Measurements from ENCODE around the gene TTLL11. TPM values are rescaled to one million over a fixed set of nuclear protein-coding genes. Genes with fewer than 3 reads are reported as not detected.

The TTLL11 gene
- total and polyA plus RNA-seq, 5 donors from 2014 or later, result 2.0 to 6.1 (median 3.5) TPM

DNA sequence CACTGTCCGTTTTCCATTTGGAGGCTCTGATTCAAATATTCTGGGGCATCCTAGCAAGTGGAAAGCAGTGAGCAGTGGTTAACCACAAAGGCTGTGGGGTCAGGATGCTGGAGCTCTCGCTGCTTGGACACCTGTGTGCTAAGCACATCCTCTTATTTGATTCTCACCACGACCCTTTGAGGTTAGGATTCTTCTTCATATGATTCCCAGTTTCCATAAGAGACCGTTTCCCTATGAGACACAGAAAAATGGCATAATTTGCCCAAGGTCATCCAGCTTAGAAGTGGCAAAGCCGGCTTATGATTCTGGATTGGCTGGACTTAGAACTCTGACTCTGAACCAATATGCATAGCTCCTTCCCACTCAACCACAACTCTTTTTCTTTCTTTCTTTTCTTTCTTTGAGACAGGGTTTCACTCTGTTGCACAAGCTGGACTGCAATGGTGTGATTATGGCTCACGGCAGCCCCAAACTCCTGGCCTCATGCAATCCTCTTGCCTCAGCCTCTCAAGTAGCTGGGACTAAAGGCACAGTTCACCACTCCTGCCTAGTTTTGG lies 207.7 kb downstream of the TTLL11 start:
- H3K36me3 ChIP-seq (ENCODE audit: control insufficient read depth, insufficient read depth, low read length), result no peaks in the 10 kb centered on the region
- Mint-ChIP-seq H3K27ac (no peak overlapping the region), H3K27me3 (no peaks in the 10 kb centered on the region), H3K4me3 (no peak overlapping the region), H3K36me3 (no peaks in the 10 kb centered on the region), H3K4me1 (peaks cover 0 to 4% (median 0%) of the 10 kb centered on the region in 4 donors), H3K9me3 (no peaks in the 10 kb centered on the region)
- no peaks in the 10 kb centered on the region for H3K27me3 ChIP-seq (ENCODE audit: control insufficient read depth, insufficient read depth, low read length)
- no peaks in the 10 kb centered on the region for H3K4me1 ChIP-seq (ENCODE audit: control insufficient read depth, insufficient read depth, low read length, poor library complexity, severe bottlenecking)
- ATAC-seq (ENCODE audit: low read depth in 2 of 2), result no peak
- no peak overlapping the region for H3K27ac ChIP-seq (ENCODE audit: insufficient read depth, low read length, poor library complexity, severe bottlenecking)
- no peaks in the 10 kb centered on the region for H3K9me3 ChIP-seq (ENCODE audit: control insufficient read depth in 2 of 2, low read length in 2 of 2)
- H3K4me3 ChIP-seq (ENCODE audit: low read depth, low read length), result no peak overlapping the region
- no peak for DNase-seq

DNA sequence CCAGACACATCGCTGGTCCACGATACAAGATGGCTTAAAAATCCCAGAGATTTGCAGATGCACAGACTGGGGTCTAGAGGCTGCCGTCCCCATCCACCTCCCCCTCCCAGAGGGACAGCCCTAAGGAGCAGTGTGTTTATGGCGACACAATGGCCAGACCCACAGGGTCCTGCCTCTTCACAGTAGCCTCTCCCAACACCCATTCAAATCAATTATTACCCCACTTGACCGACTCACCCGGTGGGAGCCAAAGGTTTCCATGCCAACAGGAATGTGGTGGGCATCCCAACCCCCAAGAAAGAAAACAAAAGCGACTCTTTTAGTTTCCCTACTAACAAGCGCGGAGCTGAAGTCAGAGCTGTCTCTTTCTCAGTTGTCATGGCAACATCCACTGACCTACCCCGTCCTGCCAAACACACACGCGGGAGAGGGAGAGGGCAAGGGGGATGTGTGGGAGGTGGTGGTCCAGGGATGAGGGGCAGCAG lies 209.0 kb downstream of the TTLL11 start:
- H3K9me3 ChIP-seq (ENCODE audit: control insufficient read depth in 2 of 2, low read length in 2 of 2), result no peaks in the 10 kb centered on the region
- H3K27ac Mint-ChIP-seq, result no peak overlapping the region
- ATAC-seq (ENCODE audit: low read depth in 2 of 2), result no peak
- H3K36me3 ChIP-seq (ENCODE audit: control insufficient read depth, insufficient read depth, low read length), result no peaks in the 10 kb centered on the region
- no peaks in the 10 kb centered on the region for H3K36me3 Mint-ChIP-seq
- no peak overlapping the region for H3K4me3 ChIP-seq (ENCODE audit: low read depth, low read length)
- no peak overlapping the region for H3K4me3 Mint-ChIP-seq
- no peaks in the 10 kb centered on the region for H3K27me3 ChIP-seq (ENCODE audit: control insufficient read depth, insufficient read depth, low read length)
- H3K27me3 Mint-ChIP-seq, result no peaks in the 10 kb centered on the region
- peaks cover 0 to 4% (median 0%) of the 10 kb centered on the region in 4 donors for H3K4me1 Mint-ChIP-seq
- H3K9me3 Mint-ChIP-seq, result no peaks in the 10 kb centered on the region
- no peaks in the 10 kb centered on the region for H3K4me1 ChIP-seq (ENCODE audit: control insufficient read depth, insufficient read depth, low read length, poor library complexity, severe bottlenecking)
- H3K27ac ChIP-seq (ENCODE audit: insufficient read depth, low read length, poor library complexity, severe bottlenecking), result no peak overlapping the region
- DNase-seq, result no peak

DNA sequence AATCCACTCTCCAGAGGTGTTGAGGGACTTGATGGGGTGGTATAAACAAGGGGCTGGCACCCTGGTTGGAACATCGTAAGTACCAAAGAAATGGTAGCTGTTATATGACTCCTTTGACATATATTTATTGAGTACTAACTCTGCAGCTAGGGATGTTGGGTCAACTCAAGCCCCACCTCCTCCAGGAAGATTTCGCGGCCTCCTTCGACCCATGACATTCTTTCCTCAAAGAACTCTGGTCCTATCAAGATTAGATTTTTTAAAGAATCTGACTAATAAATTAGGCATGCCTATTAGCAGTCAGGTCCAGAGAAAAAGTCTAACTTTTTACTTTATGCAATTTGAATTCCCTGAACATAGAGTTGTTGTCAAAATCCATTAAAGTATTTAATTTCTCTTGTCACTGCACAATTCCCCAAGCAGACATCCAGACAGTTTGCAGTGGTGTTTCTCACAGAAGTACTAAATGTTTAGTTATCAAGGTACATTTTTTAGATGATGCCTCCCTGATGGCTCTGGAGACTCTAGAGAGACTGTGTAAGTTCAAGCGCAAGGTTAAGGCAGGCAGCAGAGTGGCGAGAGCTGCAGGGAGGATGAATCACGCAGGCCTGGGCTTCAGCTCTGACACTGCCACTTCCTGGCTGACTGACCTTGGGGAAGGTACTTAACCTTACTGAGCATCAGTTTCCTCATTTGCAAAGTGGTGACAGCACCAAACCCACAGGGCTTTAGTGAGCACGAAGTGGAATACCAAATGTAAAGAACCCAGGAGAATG lies 209.6 kb downstream of the TTLL11 start:
- Mint-ChIP-seq H3K27me3 (no peaks in the 10 kb centered on the region), H3K9me3 (no peaks in the 10 kb centered on the region), H3K36me3 (no peaks in the 10 kb centered on the region), H3K4me3 (no peak overlapping the region), H3K4me1 (peaks cover 0 to 4% (median 0%) of the 10 kb centered on the region in 4 donors), H3K27ac (no peak overlapping the region)
- ATAC-seq (ENCODE audit: low read depth in 2 of 2), result no peak
- no peaks in the 10 kb centered on the region for H3K36me3 ChIP-seq (ENCODE audit: control insufficient read depth, insufficient read depth, low read length)
- H3K27ac ChIP-seq (ENCODE audit: insufficient read depth, low read length, poor library complexity, severe bottlenecking), result no peak overlapping the region
- H3K4me3 ChIP-seq (ENCODE audit: low read depth, low read length), result no peak overlapping the region
- H3K27me3 ChIP-seq (ENCODE audit: control insufficient read depth, insufficient read depth, low read length), result no peaks in the 10 kb centered on the region
- H3K4me1 ChIP-seq (ENCODE audit: control insufficient read depth, insufficient read depth, low read length, poor library complexity, severe bottlenecking), result no peaks in the 10 kb centered on the region
- DNase-seq, result no peak
- no peaks in the 10 kb centered on the region for H3K9me3 ChIP-seq (ENCODE audit: control insufficient read depth in 2 of 2, low read length in 2 of 2)

DNA sequence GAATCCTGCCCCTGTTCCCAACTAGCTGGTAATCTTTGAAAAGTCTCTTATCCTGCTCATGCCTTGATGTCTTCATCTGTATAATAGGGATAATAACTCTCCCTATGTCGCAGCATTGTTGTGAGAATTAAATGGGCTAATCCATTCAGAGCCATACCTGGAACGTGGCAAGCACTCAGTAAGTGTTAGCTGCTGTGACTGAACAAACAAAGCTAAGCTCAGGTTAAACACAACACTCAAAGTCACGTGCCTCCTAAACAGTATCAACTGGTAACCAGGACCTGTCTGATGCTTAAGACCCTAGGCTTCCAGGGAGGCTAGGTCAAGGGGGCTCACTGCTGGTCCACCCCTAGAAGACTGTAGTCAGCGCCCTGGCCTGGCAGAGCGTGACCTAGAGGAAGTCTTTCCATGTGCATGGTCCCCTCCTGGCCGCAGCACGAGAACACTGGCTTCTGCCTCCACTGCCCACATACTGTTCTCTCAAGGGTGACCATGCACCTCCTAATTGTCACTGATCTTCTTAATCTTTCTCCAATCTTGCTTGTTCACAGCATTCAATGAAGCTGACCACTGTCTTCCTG lies 211.1 kb downstream of the TTLL11 start:
- peaks cover 0 to under 1% (median 0%) of the 10 kb centered on the region in 4 donors for H3K4me1 Mint-ChIP-seq
- H3K27me3 ChIP-seq (ENCODE audit: control insufficient read depth, insufficient read depth, low read length), result no peaks in the 10 kb centered on the region
- no peaks in the 10 kb centered on the region for H3K36me3 ChIP-seq (ENCODE audit: control insufficient read depth, insufficient read depth, low read length)
- no peaks in the 10 kb centered on the region for H3K9me3 Mint-ChIP-seq
- H3K27me3 Mint-ChIP-seq, result no peaks in the 10 kb centered on the region
- ATAC-seq (ENCODE audit: low read depth in 2 of 2), result no peak
- no peak overlapping the region for H3K27ac Mint-ChIP-seq
- H3K27ac ChIP-seq (ENCODE audit: insufficient read depth, low read length, poor library complexity, severe bottlenecking), result no peak overlapping the region
- no peak overlapping the region for H3K4me3 ChIP-seq (ENCODE audit: low read depth, low read length)
- no peaks in the 10 kb centered on the region for H3K36me3 Mint-ChIP-seq
- DNase-seq, result no peak
- no peak overlapping the region for H3K4me3 Mint-ChIP-seq
- no peaks in the 10 kb centered on the region for H3K4me1 ChIP-seq (ENCODE audit: control insufficient read depth, insufficient read depth, low read length, poor library complexity, severe bottlenecking)
- no peaks in the 10 kb centered on the region for H3K9me3 ChIP-seq (ENCODE audit: control insufficient read depth in 2 of 2, low read length in 2 of 2)

DNA sequence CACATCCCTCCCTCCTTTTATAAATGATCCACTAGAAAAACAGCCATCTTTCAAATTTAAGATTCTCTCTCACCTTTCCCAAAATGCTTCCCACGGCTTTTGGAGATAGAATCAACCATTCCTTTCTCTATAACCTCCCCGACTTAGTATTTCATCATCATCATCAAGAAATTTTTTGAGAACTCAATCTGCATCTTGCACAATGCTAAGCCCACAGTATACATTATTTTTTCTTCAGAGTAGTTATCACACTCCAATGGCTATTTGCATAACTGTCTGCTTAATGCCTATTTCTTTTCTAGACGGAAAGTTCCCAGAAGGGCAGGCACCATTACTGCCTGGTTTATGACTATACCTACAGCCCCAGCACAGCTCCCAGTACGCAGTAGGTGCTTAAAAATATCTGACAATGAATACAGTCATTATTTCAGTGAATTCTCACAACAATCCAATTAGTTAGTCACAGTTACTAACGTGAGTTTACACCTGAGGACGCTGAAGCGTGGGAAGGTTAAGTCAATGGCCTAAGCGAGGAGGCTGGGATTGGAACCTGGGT lies 212.7 kb downstream of the TTLL11 start:
- Mint-ChIP-seq H3K36me3 (no peaks in the 10 kb centered on the region), H3K9me3 (peaks cover 0 to 2% (median 0%) of the 10 kb centered on the region in 7 donors), H3K27ac (peak overlapping the region in 1 of 3 donors; percentile 15), H3K4me1 (no peaks in the 10 kb centered on the region), H3K4me3 (no peak overlapping the region), H3K27me3 (no peaks in the 10 kb centered on the region)
- no peaks in the 10 kb centered on the region for H3K36me3 ChIP-seq (ENCODE audit: control insufficient read depth, insufficient read depth, low read length)
- ATAC-seq (ENCODE audit: low read depth in 2 of 2), result no peak
- no peaks in the 10 kb centered on the region for H3K27me3 ChIP-seq (ENCODE audit: control insufficient read depth, insufficient read depth, low read length)
- H3K9me3 ChIP-seq (ENCODE audit: control insufficient read depth in 2 of 2, low read length in 2 of 2), result no peaks in the 10 kb centered on the region
- H3K27ac ChIP-seq (ENCODE audit: insufficient read depth, low read length, poor library complexity, severe bottlenecking), result no peak overlapping the region
- no peak overlapping the region for H3K4me3 ChIP-seq (ENCODE audit: low read depth, low read length)
- H3K4me1 ChIP-seq (ENCODE audit: control insufficient read depth, insufficient read depth, low read length, poor library complexity, severe bottlenecking), result no peaks in the 10 kb centered on the region
- DNase-seq, result no peak

DNA sequence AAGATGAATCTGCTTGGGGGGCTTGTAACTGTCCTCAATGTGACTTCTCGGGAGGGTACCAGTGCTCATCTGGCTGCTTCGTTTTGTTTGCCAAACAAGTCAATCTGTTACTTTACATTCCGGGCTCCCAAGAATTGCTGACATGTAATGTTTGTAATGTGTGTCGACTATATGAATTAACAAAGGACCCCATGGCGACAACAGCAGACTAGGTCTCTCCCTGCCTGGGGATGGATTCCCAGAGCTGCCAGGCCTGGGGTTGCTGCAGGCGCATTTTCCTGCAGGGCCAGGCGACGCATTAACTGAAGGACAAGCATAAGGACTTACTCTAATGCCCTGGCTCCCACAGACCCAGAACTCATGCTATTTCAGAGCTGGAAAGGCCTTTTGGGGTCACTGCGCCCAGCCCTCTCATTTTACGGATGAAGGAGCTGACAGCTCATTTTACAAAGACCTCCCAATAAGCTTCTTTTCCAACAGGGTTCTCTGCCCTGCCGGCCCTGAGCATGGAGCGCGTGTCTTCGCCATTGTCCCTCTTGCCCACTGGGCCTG lies 214.8 kb downstream of the TTLL11 start:
- Mint-ChIP-seq H3K9me3 (peaks cover 0 to 3% (median 0%) of the 10 kb centered on the region in 7 donors), H3K36me3 (no peaks in the 10 kb centered on the region), H3K27me3 (no peaks in the 10 kb centered on the region), H3K4me3 (no peak overlapping the region), H3K27ac (no peak overlapping the region), H3K4me1 (no peaks in the 10 kb centered on the region)
- ATAC-seq (ENCODE audit: low read depth in 2 of 2) (no peak), DNase-seq (no peak)
- H3K4me1 ChIP-seq (ENCODE audit: control insufficient read depth, insufficient read depth, low read length, poor library complexity, severe bottlenecking), result no peaks in the 10 kb centered on the region
- H3K4me3 ChIP-seq (ENCODE audit: low read depth, low read length), result no peak overlapping the region
- H3K27ac ChIP-seq (ENCODE audit: insufficient read depth, low read length, poor library complexity, severe bottlenecking), result no peak overlapping the region
- no peaks in the 10 kb centered on the region for H3K27me3 ChIP-seq (ENCODE audit: control insufficient read depth, insufficient read depth, low read length)
- no peaks in the 10 kb centered on the region for H3K9me3 ChIP-seq (ENCODE audit: control insufficient read depth in 2 of 2, low read length in 2 of 2)
- H3K36me3 ChIP-seq (ENCODE audit: control insufficient read depth, insufficient read depth, low read length), result no peaks in the 10 kb centered on the region

DNA sequence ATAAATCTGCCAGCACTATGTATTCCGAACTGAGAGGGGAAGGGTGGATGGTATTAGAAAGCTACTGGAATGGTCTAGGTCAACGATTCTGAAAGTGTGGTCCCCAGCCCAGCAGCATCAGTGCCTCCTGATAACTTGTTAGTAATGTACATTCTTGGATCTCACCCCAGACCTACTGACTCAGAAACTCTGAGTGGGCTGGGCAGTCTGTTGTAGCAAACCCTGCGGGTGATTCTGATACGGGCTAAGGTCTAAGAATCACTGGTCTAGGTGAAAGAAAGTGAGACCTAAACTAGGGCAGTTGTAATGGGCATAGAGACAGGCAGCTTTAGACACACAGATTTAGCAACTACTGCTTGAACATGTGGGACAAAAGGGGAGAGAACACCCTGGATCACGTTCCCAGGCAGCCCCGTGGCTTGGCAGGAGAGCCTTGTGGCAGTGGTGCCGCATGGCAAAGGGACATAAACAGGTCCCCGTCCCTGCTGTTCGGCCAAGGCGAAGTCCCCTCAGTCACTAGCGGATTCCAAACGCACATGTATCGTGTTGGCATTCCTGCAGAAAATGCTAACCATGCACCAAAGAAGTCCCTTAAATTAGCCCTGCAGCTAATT lies 216.3 kb downstream of the TTLL11 start:
- Mint-ChIP-seq H3K36me3 (no peaks in the 10 kb centered on the region), H3K4me1 (no peaks in the 10 kb centered on the region), H3K27ac (no peak overlapping the region), H3K27me3 (no peaks in the 10 kb centered on the region), H3K4me3 (no peak overlapping the region), H3K9me3 (peaks cover 0 to 3% (median 0%) of the 10 kb centered on the region in 7 donors)
- H3K4me3 ChIP-seq (ENCODE audit: low read depth, low read length), result no peak overlapping the region
- ATAC-seq (ENCODE audit: low read depth in 2 of 2) (no peak), DNase-seq (no peak)
- no peak overlapping the region for H3K27ac ChIP-seq (ENCODE audit: insufficient read depth, low read length, poor library complexity, severe bottlenecking)
- H3K9me3 ChIP-seq (ENCODE audit: control insufficient read depth in 2 of 2, low read length in 2 of 2), result no peaks in the 10 kb centered on the region
- H3K36me3 ChIP-seq (ENCODE audit: control insufficient read depth, insufficient read depth, low read length), result no peaks in the 10 kb centered on the region
- no peaks in the 10 kb centered on the region for H3K4me1 ChIP-seq (ENCODE audit: control insufficient read depth, insufficient read depth, low read length, poor library complexity, severe bottlenecking)
- no peaks in the 10 kb centered on the region for H3K27me3 ChIP-seq (ENCODE audit: control insufficient read depth, insufficient read depth, low read length)

Measured in CD4-positive, CD25-positive, alpha-beta regulatory T cell (primary cell).